Right renal pelvis (tissue), 4 donors: Measurements from ENCODE around the gene EIF2S2. TPM values are rescaled to one million over a fixed set of nuclear protein-coding genes. Genes with fewer than 3 reads are reported as not detected.
A peak's percentile ranks its signal among the peaks of the same experiment; 100 is the strongest.

Experiments
- DNase-seq, 4 donors: peaks; one replicate each; pipeline ENCODE4 v3.0.0-alpha.2; 2013; ENCODE audit warnings: low read depth in 4 of 4, low spot score in 3 of 4, missing footprints in 1 of 4
- polyA plus RNA-seq, 4 donors: library from polyadenylated mRNA; unstranded; fragments of 120-200 nt; gene quantifications; one replicate each; pipeline ENCODE4 v1.2.1, GENCODE V29; 2013; ENCODE audit not compliant: insufficient read length in 4 of 4

The EIF2S2 gene
- polyA plus RNA-seq, 4 donors, result 47.0 to 50.8 (median 50.0) TPM

GRCh38 chr20:34122274-34122980, 10.4 kb upstream of the EIF2S2 start:
- DNase-seq, result no peak

GRCh38 chr20:34120213-34120612, 8.2 kb upstream of the EIF2S2 start:
- DNase-seq, result no peak

GRCh38 chr20:34115232-34115631, 3.2 kb upstream of the EIF2S2 start:
- no peak for DNase-seq

GRCh38 chr20:34114809-34115208, 2.8 kb upstream of the EIF2S2 start:
- DNase-seq, result no peak

- DNase-seq, result peak in 1 of 4 donors; percentile 38
Observed at GRCh38 chr20:34112600-34113101, 608 bp upstream of the EIF2S2 start.

- peak in 2 of 4 donors; percentile 5 to 12 for DNase-seq
Observed at GRCh38 chr20:34110745-34111641, 1.1 kb downstream of the EIF2S2 start.

- DNase-seq, result no peak
Observed at GRCh38 chr20:34110025-34110744, 1.9 kb downstream of the EIF2S2 start.

GRCh38 chr20:34109442-34109841, 2.6 kb downstream of the EIF2S2 start:
- DNase-seq, result no peak

- DNase-seq, result no peak
Observed at GRCh38 chr20:34108616-34109174, 3.3 kb downstream of the EIF2S2 start.

- no peak for DNase-seq
Observed at GRCh38 chr20:34105978-34106675, 5.9 kb downstream of the EIF2S2 start.

- no peak for DNase-seq
Observed at GRCh38 chr20:34104059-34104458, 8.0 kb downstream of the EIF2S2 start.

GRCh38 chr20:34102342-34102741, 9.7 kb downstream of the EIF2S2 start:
- no peak for DNase-seq

GRCh38 chr20:34100576-34100975, 11.5 kb downstream of the EIF2S2 start:
- DNase-seq, result no peak

GRCh38 chr20:34099675-34100074, 12.4 kb downstream of the EIF2S2 start:
- DNase-seq, result no peak

GRCh38 chr20:34098570-34098969, 13.5 kb downstream of the EIF2S2 start:
- DNase-seq, result no peak

GRCh38 chr20:34096699-34097444, 15.2 kb downstream of the EIF2S2 start:
- DNase-seq, result no peak

- no peak for DNase-seq
Observed at GRCh38 chr20:34095825-34096224, 16.2 kb downstream of the EIF2S2 start.

GRCh38 chr20:34093895-34094294, 18.1 kb downstream of the EIF2S2 start:
- no peak for DNase-seq

- no peak for DNase-seq
Observed at GRCh38 chr20:34091637-34092200, 20.3 kb downstream of the EIF2S2 start.
